ENCODE measurements around the gene C4orf36.

DNA sequence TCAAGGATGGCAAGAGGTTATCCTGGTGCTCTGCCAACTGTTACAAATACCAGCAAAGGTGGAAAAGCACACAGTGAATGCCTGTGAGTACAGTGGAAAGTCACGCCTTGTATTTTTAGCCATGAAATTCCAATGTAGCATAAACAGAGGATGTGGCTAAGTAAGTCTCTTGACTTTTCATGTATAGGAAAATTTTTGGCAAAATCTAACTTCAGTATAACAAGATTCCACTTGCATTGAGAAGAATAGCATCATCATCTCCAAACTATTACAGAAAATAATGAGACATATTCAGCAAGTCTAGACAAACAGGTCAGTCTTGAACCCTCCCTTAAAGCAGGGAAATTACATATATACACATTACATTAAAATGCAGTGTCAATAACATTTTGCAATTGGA lies 50.9 kb downstream of the C4orf36 start:
- TF ChIP-seq ZFX (IDR thresholded peaks at IDR 0.05), result no peak
- TF ChIP-seq, protein P1, sequence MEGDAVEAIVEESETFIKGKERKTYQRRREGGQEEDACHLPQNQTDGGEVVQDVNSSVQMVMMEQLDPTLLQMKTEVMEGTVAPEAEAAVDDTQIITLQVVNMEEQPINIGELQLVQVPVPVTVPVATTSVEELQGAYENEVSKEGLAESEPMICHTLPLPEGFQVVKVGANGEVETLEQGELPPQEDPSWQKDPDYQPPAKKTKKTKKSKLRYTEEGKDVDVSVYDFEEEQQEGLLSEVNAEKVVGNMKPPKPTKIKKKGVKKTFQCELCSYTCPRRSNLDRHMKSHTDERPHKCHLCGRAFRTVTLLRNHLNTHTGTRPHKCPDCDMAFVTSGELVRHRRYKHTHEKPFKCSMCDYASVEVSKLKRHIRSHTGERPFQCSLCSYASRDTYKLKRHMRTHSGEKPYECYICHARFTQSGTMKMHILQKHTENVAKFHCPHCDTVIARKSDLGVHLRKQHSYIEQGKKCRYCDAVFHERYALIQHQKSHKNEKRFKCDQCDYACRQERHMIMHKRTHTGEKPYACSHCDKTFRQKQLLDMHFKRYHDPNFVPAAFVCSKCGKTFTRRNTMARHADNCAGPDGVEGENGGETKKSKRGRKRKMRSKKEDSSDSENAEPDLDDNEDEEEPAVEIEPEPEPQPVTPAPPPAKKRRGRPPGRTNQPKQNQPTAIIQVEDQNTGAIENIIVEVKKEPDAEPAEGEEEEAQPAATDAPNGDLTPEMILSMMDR (conservative IDR thresholded peaks at IDR 0.05), result no peak
